Neutrophil (primary cell): ENCODE results near the gene SLC4A4.

ENCODE experiments used
- H3K27ac ChIP-seq: fragments of 200-600 bp; sonication (generic); 2 replicates; pipeline ENCODE4 v1.5.1; 2016; ENCODE audit warnings: mild to moderate bottlenecking, moderate library complexity
- H3K27me3 ChIP-seq: fragments of 200-600 bp; sonication (generic); 2 replicates; pipeline ENCODE4 v1.6.0; 2016; ENCODE audit warnings: mild to moderate bottlenecking
- H3K36me3 ChIP-seq: fragments of 200-600 bp; sonication (generic); 2 replicates; pipeline ENCODE4 v1.5.1; 2017
- H3K4me1 ChIP-seq, 2 experiments: fragments of 200-600 bp in 1 of 2; sonication (generic) in 1 of 2; 1 replicate in 1 of 2; 2 replicates in 1 of 2; pipeline versions ENCODE4 v1.5.1 to v1.6.1; 2013 to 2016; ENCODE audit warnings: low read depth in 1 of 2, low read length in 1 of 2, mild to moderate bottlenecking in 1 of 2, moderate library complexity in 1 of 2; ENCODE audit not compliant: control insufficient read depth in 1 of 2, insufficient read depth in 1 of 2
- H3K4me3 ChIP-seq, 2 experiments: fragments of 200-600 bp in 1 of 2; sonication (generic) in 1 of 2; 1 replicate in 1 of 2; 2 replicates in 1 of 2; pipeline ENCODE4 v1.5.1; 2013 to 2016; ENCODE audit warnings: low read depth in 1 of 2, low read length in 1 of 2, mild to moderate bottlenecking in 1 of 2, moderate library complexity in 1 of 2
- H3K9me3 ChIP-seq: fragments of 200-600 bp; sonication (generic); 2 replicates; pipeline ENCODE4 v1.5.1; 2016
- TF ChIP-seq, protein P1 (sequence below): fragments of 200-600 bp; sonication (generic); IDR thresholded peaks from 2 replicates; pipeline ENCODE4 v1.5.1; 2016; ENCODE audit warnings: antibody characterized with exemption

SLC4A4 gene

DNA sequence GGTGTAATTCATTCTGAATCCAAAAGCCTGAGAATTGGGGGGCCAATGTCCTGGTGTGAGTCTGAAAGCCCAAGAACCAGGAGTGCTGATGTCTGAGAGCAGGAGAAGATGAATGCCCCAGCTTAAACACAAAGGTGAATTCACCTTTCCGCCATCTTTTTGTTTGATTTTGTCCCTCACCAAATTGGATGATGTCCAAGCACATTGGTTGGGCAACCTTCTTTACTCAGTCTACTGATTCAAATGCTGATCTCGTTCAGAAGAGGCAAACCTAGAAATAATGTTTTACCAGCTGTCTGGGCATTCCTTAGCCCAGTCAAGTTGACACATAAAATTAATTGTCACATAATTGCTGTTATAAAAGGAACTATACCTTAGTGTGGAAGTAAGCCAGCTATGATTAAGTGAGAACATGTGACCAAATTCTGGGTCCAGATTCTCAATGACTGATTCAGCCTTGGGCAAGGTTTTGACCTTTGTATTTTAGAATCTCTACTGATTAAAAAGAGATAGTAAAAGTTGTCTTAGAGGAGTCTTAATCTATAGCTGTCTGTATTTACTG, 34.5 kb upstream of the SLC4A4 start:
- Histone ChIP-seq H3K36me3 (no peaks in the 10 kb centered on the region), H3K9me3 (no peaks in the 10 kb centered on the region), H3K27ac (no peak overlapping the region), H3K4me3 (no peak overlapping the region), H3K4me1 (no peaks in the 10 kb centered on the region), H3K27me3 (no peaks in the 10 kb centered on the region)
- TF ChIP-seq, protein P1, sequence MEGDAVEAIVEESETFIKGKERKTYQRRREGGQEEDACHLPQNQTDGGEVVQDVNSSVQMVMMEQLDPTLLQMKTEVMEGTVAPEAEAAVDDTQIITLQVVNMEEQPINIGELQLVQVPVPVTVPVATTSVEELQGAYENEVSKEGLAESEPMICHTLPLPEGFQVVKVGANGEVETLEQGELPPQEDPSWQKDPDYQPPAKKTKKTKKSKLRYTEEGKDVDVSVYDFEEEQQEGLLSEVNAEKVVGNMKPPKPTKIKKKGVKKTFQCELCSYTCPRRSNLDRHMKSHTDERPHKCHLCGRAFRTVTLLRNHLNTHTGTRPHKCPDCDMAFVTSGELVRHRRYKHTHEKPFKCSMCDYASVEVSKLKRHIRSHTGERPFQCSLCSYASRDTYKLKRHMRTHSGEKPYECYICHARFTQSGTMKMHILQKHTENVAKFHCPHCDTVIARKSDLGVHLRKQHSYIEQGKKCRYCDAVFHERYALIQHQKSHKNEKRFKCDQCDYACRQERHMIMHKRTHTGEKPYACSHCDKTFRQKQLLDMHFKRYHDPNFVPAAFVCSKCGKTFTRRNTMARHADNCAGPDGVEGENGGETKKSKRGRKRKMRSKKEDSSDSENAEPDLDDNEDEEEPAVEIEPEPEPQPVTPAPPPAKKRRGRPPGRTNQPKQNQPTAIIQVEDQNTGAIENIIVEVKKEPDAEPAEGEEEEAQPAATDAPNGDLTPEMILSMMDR = no peak

DNA sequence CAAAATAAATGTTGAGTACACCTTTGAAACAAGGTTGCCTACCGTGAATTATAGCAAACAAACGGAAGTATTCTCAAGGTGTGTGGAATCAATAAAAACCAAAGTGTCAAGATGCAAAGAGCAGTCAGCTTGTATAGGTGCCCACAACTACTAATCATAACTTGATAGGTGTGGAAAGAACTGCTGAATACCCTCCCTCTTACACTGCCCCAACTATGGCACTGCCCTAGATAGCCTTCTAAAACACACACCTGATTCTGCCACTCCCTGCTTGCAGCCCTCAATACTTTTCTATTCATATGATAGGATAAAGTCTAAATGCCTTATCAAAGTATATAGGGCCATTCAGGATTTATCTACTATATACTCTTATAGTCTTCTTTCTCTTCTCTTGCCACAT, 31.1 kb upstream of the SLC4A4 start:
- TF ChIP-seq, protein P1 = no peak
- H3K27me3 ChIP-seq = no peaks in the 10 kb centered on the region
- no peak overlapping the region for H3K4me3 ChIP-seq
- H3K4me1 ChIP-seq = no peaks in the 10 kb centered on the region
- no peaks in the 10 kb centered on the region for H3K36me3 ChIP-seq
- H3K27ac ChIP-seq = no peak overlapping the region
- no peaks in the 10 kb centered on the region for H3K9me3 ChIP-seq

DNA sequence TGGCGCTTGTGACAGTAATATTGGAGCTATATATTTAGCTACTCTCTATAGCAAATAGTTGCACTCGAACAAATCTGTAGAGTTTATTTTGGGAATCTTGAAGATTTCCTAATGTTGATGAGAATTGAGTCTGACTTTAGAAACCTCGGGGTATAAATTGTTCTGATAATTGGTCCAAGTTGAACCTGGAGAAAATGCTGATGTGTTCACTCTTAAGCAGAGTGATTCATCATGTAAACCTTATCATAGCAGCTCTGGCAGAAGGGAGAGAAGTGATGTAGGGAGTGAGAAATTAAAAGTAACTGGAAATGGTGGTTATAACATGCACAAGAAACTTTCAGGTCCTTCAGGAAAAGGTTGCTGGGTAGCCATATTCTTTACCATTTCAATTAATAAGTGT, 16.4 kb upstream of the SLC4A4 start:
- H3K27me3 ChIP-seq = no peaks in the 10 kb centered on the region
- no peak overlapping the region for H3K4me3 ChIP-seq
- H3K27ac ChIP-seq = no peak overlapping the region
- no peaks in the 10 kb centered on the region for H3K4me1 ChIP-seq
- TF ChIP-seq, protein P1 = no peak
- H3K9me3 ChIP-seq = no peaks in the 10 kb centered on the region
- no peaks in the 10 kb centered on the region for H3K36me3 ChIP-seq

DNA sequence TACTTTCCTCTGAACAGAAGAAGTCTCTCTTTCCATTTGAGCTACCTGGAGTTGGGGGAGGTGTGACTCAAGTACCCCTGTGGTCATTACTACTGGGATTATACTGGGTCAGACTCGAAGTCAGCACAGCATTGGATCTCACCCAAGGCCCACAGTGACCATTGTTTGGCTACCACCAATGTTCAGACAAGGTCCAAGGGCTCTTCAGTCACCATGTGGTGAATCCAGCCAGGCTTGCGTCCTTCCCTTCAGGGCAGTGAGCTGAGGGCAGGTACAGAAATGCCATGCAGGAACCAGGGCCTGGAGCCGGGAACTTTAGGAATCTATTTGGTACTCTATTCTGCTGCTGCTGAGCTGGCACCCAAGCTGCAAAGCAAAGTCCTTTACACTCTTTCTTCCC, 5.5 kb upstream of the SLC4A4 start:
- H3K9me3 ChIP-seq = no peaks in the 10 kb centered on the region
- no peaks in the 10 kb centered on the region for H3K4me1 ChIP-seq
- no peak overlapping the region for H3K4me3 ChIP-seq
- no peaks in the 10 kb centered on the region for H3K36me3 ChIP-seq
- TF ChIP-seq, protein P1 = no peak
- no peaks in the 10 kb centered on the region for H3K27me3 ChIP-seq
- no peak overlapping the region for H3K27ac ChIP-seq

DNA sequence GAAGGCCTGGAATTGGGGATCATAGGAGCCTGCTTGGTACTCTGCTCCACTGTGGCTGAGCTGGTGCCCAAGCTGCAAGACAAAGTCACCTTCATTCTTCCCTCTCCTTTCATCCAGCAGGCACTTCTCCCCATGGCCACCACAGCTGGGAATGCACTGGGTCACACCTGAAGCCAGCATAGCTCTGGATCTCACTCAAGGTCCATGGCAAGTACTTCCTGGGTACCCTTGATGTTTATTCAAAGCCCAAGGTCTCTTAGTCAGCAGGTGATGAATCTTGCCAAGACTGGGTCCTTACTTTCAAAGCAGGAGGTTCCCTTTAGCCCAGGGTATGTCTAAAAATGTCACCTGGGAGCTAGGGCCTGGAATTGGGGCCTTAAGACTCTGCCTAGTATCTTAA, 4.9 kb upstream of the SLC4A4 start:
- TF ChIP-seq, protein P1 = no peak
- Histone ChIP-seq H3K27me3 (no peaks in the 10 kb centered on the region), H3K4me1 (no peaks in the 10 kb centered on the region), H3K4me3 (no peak overlapping the region), H3K27ac (no peak overlapping the region), H3K36me3 (no peaks in the 10 kb centered on the region), H3K9me3 (no peaks in the 10 kb centered on the region)

DNA sequence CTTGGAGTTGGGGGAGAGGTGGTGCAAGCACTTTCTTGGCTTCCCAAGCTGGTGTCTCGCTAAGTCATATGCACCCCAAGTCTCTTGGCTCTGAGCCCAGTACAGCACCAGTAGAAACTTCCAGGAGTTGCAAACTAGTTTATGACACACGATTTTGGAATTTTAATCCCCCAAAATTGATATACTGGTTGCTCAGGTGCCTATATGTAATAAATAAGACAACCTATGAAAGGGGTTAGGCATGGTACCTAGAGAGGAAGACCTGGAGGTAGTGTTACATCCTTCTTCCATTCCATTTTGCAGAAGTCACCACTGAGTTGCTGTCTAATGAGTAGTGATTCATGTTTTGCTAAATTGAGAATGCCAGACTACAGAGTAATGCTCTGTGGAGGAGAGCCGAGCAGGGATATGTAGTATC, 4.3 kb upstream of the SLC4A4 start:
- TF ChIP-seq, protein P1 = no peak
- H3K9me3 ChIP-seq = no peaks in the 10 kb centered on the region
- H3K36me3 ChIP-seq = no peaks in the 10 kb centered on the region
- no peaks in the 10 kb centered on the region for H3K4me1 ChIP-seq
- H3K27me3 ChIP-seq = no peaks in the 10 kb centered on the region
- H3K27ac ChIP-seq = no peak overlapping the region
- no peak overlapping the region for H3K4me3 ChIP-seq
